Uterus (tissue), 4 donors: ENCODE results near the gene CCNY. TPM values are rescaled to one million over a fixed set of nuclear protein-coding genes. Genes with fewer than 3 reads are reported as not detected.

Source experiments
- DNase-seq, 2 donors: peaks; one replicate each; pipeline ENCODE4 v3.0.0-alpha.2; 2019 to 2020
- H3K27ac ChIP-seq, 2 donors: fragments of 200-600 bp; sonication (generic); 1 replicate in 1 of 2; 2 replicates in 1 of 2; pipeline ENCODE4 v1.5.1; 2016 to 2018
- H3K27me3 ChIP-seq, 2 donors: fragments of 200-600 bp; sonication (generic); one replicate each; pipeline ENCODE4 v1.5.1; 2018 to 2019; ENCODE audit warnings: control low read depth in 1 of 2
- H3K36me3 ChIP-seq, 2 donors: fragments of 200-600 bp; sonication (generic); one replicate each; pipeline ENCODE4 v1.5.1; 2019; ENCODE audit warnings: control low read depth in 1 of 2
- H3K4me1 ChIP-seq, 2 donors: fragments of 200-600 bp; sonication (generic); one replicate each; pipeline ENCODE4 v1.5.1; 2018 to 2019; ENCODE audit warnings: control low read depth in 1 of 2
- H3K4me3 ChIP-seq, 2 donors: fragments of 200-600 bp; sonication (generic); 1 replicate in 1 of 2; 2 replicates in 1 of 2; pipeline ENCODE4 v1.5.1; 2018 to 2019; ENCODE audit warnings: mild to moderate bottlenecking in 1 of 2
- H3K9me3 ChIP-seq, 2 donors: fragments of 200-600 bp; sonication (generic); one replicate each; pipeline ENCODE4 v1.5.1; 2019; ENCODE audit warnings: control low read depth in 1 of 2
- CTCF ChIP-seq, 4 experiments: fragments of 200-600 bp in 2 of 4; fragments of 450-650 bp in 2 of 4; sonication (generic) in 2 of 4; IDR thresholded peaks; one replicate each; pipeline ENCODE4 v1.5.1; 2016 to 2019; ENCODE audit warnings: antibody characterized with exemption in 4 of 4, mild to moderate bottlenecking in 2 of 4, moderate library complexity in 1 of 4
- POLR2A ChIP-seq, 2 donors: fragments of 450-650 bp; IDR thresholded peaks; one replicate each; pipeline ENCODE4 v1.6.1; 2016; ENCODE audit warnings: antibody characterized with exemption in 2 of 2, mild to moderate bottlenecking in 1 of 2, moderate library complexity in 1 of 2
- intact Hi-C: fragments of 100-400 bp; cut with DNase I; formaldehyde crosslinking; loops from one replicate; pipeline ENCODE4 v1.15.1; 2023; ENCODE audit warnings: low total_unique reads
- total RNA-seq, 4 donors: library from RNA; depleted of rRNA in 3 of 4; stranded (reverse); fragments of >200 nt in 3 of 4; gene quantifications; one replicate each; pipeline versions ENCODE4 v1.1.0 to v1.2.4, GENCODE V29; 2014 to 2023
- donor health status: DM: yes; HTN: yes; CAD: no.

Gene CCNY
- total RNA-seq, 4 donors from 2014 or later: 28.2 to 79.2 (median 46.2) TPM

- Histone ChIP-seq H3K36me3 (no peaks in the 10 kb centered on the region), H3K9me3 (no peaks in the 10 kb centered on the region), H3K4me3 (no peak overlapping the region), H3K4me1 (peaks cover 7 to 9% of the 10 kb centered on the region in 2 donors), H3K27me3 (no peaks in the 10 kb centered on the region), H3K27ac (peak overlapping the region in 1 of 2 donors; percentile 41)
- TF ChIP-seq CTCF (IDR thresholded peaks at IDR 0.05) (no peak), POLR2A (IDR thresholded peaks at IDR 0.05) (no peak)
- intact Hi-C loops: loop anchor here (10.0 kb wide), 1 partner anchor 233 kb away; no protein-coding TSS in a partner anchor
- DNase-seq: peak in 1 of 2 donors; percentile 43
Measured at GRCh38 chr10:35331894-35332640, 4.2 kb upstream of the CCNY start.

DNA sequence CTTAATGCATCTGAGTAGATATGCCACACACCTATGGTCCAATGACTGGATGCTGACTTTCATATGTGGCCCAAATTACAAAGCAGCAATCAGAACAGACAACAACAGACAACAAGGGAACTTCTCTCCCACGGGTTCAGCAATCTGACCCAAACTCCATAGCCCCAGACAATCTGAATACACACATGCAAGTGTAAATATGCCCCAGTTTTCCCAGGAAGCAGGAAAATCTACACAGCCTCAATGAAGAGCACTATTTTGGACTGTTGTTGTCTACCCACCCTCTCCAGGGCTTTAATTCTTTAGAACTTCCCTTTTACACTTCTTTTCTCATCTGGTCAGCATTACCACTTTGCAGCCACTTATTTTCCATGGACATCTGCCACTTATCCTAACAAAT lies 2.0 kb upstream of the CCNY start:
- H3K4me3 ChIP-seq: no peak overlapping the region
- H3K4me1 ChIP-seq: peaks cover 5 to 9% of the 10 kb centered on the region in 2 donors
- H3K9me3 ChIP-seq: no peaks in the 10 kb centered on the region
- no peaks in the 10 kb centered on the region for H3K27me3 ChIP-seq
- no peak overlapping the region for H3K27ac ChIP-seq
- no peak for TF ChIP-seq POLR2A (IDR thresholded peaks at IDR 0.05)
- no peak for TF ChIP-seq CTCF (IDR thresholded peaks at IDR 0.05)
- no peak for DNase-seq
- H3K36me3 ChIP-seq: no peaks in the 10 kb centered on the region
- intact Hi-C loops: loop anchor here (10.0 kb wide), 1 partner anchor 231 kb away; no protein-coding TSS in a partner anchor

- TF ChIP-seq POLR2A (IDR thresholded peaks at IDR 0.05) (no peak), CTCF (IDR thresholded peaks at IDR 0.05) (no peak)
- Histone ChIP-seq H3K27me3 (no peaks in the 10 kb centered on the region), H3K27ac (peak overlapping the region; percentile 85), H3K4me1 (peaks cover 0 to 9% of the 10 kb centered on the region in 2 donors), H3K9me3 (no peaks in the 10 kb centered on the region), H3K36me3 (no peaks in the 10 kb centered on the region), H3K4me3 (peak overlapping the region; percentile 71 to 83)
- intact Hi-C loops: loop anchor here (10.0 kb wide), 1 partner anchor 229 kb away; no protein-coding TSS in a partner anchor
- no peak for DNase-seq
Measured at GRCh38 chr10:35335133-35336083, 901 bp upstream of the CCNY start.

DNA sequence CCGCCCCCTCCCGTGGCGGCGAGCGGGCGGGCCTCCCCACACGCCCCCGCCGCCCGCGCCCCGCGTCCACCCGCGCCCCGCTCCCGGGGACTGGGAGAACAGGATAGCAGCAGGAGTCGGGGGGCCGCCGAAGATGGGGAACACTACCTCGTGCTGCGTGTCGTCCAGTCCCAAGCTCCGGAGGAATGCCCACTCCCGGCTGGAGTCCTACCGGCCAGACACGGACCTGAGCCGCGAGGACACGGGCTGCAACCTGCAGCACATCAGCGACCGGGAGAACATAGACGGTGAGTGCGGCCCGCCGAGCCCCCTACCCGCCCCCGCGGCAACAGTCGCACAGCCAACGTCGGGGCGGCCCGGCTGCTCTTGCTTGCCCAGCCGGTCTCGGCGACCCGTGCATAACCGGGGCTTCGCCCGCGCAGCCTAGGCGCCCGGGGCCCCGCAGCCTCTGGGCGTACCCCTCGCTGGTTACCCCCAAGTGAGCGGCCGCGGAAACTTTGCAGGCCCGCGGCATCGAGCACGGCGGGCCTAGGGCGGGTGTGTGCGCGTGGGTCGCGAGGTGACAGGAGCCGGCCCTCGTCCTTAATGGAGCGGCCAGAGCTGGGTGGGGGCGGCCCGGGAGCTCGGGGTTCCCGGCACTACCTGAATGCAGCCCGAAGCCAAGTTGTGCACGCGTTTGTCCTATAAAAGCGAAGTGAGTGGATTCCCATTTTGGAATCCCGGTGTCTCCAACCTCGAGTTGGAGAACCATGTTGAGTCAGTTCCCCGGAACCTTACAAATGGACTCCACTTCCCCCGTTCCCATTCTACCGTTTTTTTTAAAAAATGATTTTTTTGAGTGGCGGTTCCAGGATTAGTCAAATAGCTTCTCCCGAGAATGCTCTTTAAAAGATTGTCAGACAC lies 863 bp downstream of the CCNY start:
- intact Hi-C loops: loop anchor here (10.0 kb wide), 1 partner anchor 228 kb away; no protein-coding TSS in a partner anchor
- peak; percentile 36 to 41 for DNase-seq

More for the DNA sequence above, 863 bp downstream of the CCNY start:
- Histone ChIP-seq H3K36me3 (no peaks in the 10 kb centered on the region), H3K9me3 (no peaks in the 10 kb centered on the region), H3K27ac (peak overlapping the region; percentile 81 to 85), H3K4me1 (peaks cover 0 to 9% of the 10 kb centered on the region in 2 donors), H3K4me3 (peak overlapping the region; percentile 63 to 95), H3K27me3 (no peaks in the 10 kb centered on the region)
- peak in 1 of 4 experiments; percentile 25 for TF ChIP-seq CTCF (IDR thresholded peaks at IDR 0.05)
- TF ChIP-seq POLR2A (IDR thresholded peaks at IDR 0.05): peak in 1 of 2 donors; percentile 4
